GM18951 (cell line): Measurements from ENCODE around the gene PCAT7.
"Not testable (repeated sequence)": the region's sequence is repeated elsewhere in the genome, so short reads cannot be mapped to it uniquely, and the experiment has no call there.

ENCODE experiments used
- POLR2A ChIP-seq: IDR thresholded peaks from 4 replicates; pipeline ENCODE4 v1.6.1; 2011; ENCODE audit warnings: mild to moderate bottlenecking; ENCODE audit not compliant: insufficient read length, insufficient read depth; ENCODE audit errors: extremely low read depth
- in situ Hi-C: fragments of 300-500 bp; cut with MboI; formaldehyde crosslinking; loops from one replicate; pipeline ENCODE4 v1.12.0; 2022; ENCODE audit warnings: low sequenced_read_pairs, mixed read lengths, inconsistent platforms; ENCODE audit not compliant: unreplicated experiment

The PCAT7 gene

DNA sequence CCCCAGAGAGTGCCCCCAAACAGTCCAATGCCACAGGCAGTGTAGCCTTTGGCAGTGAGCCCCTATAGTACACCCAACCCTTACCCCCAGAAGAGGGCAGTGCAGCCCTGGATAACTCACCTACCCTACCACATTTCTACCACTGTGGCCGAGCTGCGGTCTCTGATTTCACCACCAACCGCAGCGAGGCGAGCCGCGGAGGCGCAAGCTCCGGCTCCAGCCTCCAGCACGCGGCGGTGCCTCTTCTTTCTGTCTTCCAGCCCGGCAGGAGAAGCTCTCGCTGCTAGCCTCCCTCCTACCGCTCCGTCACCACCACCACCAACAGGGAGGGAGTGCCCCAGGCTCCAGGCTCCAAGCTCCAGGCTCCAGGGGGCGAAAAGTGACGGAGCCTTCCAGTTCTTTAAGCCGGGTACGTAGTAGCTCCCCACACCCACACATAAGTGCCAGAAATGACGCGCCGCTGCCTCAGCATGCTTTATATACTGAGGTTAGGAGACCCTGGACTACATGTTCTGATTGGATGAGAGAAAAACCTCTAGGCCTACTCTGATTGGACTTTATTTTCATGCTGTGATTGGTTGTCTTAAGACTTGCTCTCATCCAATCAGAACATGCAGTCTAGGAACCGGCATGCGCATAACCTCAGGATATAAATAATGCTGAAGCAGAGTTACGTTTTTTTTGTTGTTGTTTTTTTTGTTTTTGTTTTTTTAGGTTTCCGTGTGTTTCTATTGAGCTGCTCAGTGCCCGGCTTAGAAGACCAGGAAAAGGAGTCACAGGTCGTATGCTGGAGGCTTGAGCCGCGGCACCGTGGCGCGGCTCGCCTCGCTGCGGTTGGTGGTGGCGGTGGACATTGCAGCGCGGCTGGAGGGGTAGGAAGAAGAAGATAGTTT, at the start of gene PCAT7:
TSS of gene PCAT7 (plus strand) at position 645 of the 893 bp plus-strand sequence.
- in situ Hi-C loops = no loop called here
- no peak for TF ChIP-seq POLR2A

DNA sequence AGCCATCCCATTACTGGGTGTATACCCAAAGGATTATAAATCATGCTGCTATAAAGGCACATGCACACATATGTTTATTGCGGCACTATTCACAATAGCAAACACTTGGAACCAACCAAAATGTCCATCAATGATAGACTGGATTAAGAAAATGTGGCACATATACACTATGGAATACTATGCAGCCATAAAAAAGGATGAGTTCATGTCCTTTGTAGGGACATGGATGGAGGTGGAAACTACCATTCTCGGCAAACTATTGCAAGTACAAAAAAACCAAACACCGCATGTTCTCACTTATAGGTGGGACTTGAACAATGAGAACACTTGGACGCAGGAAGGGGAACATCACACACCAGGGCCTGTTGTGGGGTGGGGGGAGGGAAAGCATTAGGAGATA, 48.5 kb upstream of the PCAT7 start:
- in situ Hi-C loops = not testable (repeated sequence)

DNA sequence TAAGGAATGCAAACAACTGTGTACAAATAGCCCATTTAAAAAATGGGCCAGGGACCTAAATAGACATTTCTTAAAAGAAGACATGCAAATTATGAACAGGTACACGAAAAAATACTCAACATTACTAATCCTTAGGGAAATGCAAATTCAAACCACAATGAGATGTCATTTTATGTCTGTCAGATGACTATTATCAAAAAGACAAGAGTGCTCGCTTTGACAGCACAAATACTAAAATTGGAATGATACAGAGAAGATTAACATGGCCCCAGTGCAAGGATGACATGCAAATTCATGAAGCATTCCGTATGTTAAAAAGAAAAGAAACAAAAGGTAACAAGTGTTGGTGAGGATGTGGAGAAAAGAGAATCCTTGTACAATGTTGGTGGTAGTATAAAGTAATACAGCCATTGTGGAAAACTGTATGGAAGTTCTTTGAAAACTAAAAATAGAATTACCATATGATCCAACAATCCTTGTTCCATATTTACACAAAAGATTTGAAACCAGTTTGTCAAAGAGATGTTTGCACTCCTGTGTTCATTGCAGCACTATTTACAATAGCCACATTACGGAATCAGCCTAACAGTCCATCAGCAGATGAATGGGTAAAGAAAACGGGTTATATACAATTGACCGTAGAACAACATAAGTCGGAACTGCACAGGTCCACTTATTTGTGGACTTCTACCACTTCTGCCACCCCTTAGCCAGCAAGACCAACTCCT, 47.2 kb upstream of the PCAT7 start:
- no peak for TF ChIP-seq POLR2A
- in situ Hi-C loops = no loop called here

DNA sequence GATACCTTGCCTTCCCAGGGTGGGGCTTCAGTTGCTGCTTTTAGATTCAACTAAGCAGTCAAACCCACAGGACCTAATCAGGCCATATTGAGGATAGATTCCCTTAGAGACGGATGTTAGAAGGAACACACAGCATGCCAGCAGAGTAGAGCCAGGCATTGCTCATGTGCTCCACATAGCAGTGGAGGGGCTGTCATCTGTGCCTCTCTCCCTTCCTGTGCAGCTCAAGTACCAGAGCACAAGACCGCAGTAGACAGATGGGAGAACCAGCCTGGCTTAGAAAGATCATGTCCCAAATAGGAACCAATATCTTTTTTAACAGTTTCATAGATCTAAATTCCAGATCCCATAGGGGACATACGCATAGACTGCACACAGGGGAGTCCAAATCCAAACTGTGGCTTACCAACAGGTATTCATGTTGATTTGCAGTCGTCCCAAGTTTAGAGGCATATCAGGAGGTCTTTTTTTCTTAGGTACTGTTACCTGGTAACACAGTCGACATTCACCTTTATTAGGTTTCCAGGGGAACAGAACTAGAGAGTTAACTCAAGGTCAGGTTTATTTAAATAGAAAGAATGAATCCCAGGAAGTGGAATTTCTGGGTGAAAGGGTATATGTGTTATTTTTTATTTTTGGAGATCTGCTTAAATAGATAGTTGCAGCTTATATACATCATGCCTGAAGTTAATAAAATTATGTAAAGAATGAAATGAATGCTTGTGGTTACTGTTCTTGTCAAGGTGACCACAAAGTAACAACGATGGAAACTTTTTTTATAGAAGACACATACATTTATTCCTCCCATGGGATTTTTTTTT, 43.5 kb upstream of the PCAT7 start:
- no peak for TF ChIP-seq POLR2A
- in situ Hi-C loops = no loop called here

DNA sequence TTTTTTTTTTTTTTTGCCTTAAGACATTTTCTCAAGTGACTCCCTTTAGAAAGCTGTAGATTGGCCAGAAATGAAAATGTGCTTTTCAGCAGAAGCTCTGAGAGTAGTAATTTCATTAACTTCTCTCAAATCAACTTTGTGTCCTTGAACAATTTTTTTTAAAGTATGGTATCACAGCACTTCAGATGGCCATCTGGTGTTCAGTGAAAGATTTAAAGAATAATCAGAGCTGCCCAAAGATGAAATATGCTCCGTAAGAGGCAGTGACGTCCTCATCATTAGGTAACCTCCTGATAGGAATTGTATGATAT, 43.0 kb upstream of the PCAT7 start:
- in situ Hi-C loops = no loop called here
- no peak for TF ChIP-seq POLR2A

DNA sequence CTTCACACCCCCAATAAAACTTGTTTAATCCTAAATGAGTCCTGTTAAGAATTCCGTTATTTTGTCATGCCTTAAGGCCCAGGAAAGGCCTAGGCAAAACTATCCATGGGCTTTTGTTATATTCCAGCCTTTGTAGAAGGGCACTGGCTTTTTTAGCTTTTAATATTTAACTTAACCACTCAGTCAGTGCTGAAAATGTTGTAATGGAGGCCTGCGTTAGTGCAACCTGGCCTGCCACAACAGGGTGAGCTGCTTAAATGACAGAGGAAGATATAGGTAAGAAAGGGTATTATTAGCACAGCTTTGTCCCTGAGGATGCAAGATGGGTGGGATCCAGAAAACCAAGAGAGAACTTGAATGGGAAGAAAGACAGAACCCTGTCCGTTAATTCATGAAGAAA, 40.2 kb upstream of the PCAT7 start:
- no peak for TF ChIP-seq POLR2A

DNA sequence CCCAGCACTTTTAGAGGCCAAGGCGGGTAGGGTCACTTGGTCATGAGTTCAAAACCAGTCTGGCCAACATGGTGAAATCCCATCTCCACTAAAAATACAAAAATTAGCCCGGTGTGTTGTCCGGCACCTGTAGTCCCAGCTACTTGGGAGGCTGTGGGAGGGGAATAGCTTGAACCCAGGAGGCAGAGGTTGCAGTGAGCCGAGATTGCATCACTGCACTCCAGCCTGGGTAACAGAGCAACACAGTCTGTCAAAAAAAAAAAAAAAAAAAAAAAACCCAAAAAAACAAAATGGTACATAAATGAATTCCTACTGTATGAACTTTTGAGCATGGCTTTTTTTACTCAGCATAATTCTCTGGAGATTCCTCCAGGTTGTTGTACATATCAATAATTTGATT, 37.6 kb upstream of the PCAT7 start:
- in situ Hi-C loops = no loop called here
- no peak for TF ChIP-seq POLR2A

More for the DNA sequence above, 40.2 kb upstream of the PCAT7 start:
- in situ Hi-C loops = no loop called here

DNA sequence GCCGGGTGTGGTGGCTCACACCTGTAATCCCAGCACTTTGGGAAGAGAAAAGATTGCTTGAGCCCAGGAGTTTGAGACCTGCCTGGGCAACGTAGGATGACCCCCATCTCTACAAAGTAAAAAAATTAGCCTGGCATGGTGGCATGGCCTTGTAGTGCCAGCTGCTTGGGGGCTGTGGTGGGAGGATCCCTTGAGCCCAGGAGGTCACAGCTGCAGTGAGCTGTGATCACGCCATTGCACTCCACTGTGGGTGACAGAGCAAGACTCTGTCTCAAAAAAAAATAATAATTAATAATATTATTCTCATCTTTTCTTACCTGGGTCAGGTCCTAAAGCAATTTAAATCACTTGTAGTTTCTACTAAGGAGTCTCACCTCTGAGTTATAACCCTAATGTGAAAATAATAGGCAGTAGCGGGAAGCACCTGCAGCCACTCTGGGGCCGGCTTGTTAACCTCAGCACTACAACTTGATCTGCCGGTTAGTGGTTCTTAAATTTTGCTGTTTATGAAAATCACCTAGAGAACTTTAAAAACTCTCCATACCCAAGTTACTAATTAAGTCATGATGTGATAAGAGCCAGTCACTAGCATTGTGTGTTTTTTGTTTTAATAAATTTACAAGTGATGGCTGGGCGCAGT, 29.4 kb upstream of the PCAT7 start:
- in situ Hi-C loops = no loop called here
- no peak for TF ChIP-seq POLR2A

DNA sequence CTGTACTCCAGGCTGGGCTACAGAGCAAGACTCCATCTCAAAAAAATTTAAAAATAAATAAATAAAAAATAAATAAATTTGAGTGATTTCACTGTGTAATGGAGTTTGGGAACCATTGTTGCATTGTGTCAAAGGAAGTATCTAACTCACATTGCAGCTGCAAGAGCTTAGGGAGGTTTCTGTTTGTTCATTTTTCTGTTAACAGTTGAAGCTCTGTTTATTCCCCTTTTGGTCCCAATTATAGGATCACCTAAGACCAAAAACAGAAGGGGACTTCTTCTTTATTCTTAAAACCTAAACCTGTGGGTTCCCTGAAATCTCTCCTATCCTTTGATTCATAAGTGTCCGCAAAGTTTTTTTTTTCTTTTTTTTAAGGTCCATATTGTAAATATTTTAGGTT, 28.6 kb upstream of the PCAT7 start:
- in situ Hi-C loops = no loop called here

DNA sequence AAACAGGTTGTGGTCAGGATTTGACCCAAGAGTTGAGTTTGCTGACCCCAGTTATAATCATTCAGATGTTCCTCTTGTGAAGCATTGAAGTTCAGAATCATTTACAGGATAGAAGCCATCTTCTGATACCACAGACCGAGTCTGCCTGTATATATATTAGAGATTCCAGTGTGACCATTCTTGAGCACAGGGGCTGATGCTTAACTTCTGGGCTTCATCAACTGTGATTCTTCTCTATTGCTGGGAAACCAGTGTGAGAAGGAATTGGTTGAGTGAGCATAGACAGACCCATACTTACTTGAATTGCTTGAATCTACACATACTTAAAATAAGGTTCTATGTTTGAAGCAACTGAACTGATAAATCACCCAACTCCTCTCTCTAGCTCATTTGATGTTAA, 27.9 kb upstream of the PCAT7 start:
- in situ Hi-C loops = no loop called here
- TF ChIP-seq POLR2A = no peak

More for the DNA sequence above, 28.6 kb upstream of the PCAT7 start:
- TF ChIP-seq POLR2A = no peak

DNA sequence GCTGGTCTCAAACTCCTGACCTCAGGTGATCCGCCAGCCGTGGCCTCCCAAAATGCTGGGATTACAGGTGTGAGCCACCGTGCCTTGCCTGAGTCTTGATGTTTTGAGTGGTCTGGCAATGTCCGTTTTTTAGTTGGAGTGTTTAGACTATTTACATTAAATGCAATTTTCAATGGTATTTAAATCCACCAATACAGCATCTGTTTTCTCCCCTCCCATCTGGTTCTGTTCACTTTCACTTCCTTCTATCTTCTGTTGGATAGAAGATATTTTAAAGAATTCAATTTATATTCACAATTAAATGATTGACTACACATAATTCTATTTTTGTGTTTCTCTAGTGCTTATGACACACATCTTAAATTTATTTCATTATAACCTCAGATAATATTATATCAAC, 26.0 kb upstream of the PCAT7 start:
- TF ChIP-seq POLR2A = no peak
- in situ Hi-C loops = no loop called here

DNA sequence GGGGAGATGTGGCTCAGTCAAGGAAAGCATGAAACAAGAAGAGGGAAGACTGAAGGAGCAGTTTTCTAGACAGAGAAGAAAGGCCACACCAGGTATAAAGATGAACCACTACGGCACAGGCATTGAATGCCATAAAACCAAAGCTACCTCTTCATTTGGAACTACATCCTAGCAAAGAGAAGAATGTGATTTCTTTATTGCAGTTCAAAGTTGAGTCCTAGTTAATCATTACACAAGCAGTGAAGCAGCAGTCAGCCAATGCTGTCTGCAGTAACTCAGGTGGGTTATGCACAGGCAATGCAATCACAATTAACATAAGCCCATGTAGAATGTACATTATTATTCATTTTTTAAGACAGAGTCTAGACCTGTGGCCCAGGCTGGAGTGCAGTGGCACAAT, 21.7 kb upstream of the PCAT7 start:
- in situ Hi-C loops = no loop called here
- TF ChIP-seq POLR2A = no peak

DNA sequence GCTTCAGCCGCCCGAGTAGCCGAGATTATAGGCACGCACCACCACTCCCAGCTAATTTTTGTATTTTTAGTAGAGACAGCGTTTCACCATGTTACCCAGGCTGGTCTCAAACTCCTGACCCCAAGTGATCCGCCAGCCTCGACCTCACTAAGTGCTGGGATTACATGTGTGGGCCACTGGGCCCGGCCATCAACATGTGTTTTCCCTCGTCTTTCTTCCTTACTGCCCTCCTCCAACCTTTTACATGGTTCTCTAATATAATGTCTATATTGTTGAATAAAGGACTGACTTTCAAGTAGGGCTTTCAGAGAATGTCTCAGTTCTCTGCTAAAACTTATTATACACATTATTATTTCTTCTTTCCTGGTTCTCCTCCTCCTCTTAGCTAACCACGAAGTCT, 21.3 kb upstream of the PCAT7 start:
- in situ Hi-C loops = no loop called here
- TF ChIP-seq POLR2A = no peak
